HG03354 (cell line): ENCODE results near the gene RAB29.
A peak's percentile ranks its signal among the peaks of the same experiment; 100 is the strongest.
"Not testable (repeated sequence)": the region's sequence is repeated elsewhere in the genome, so short reads cannot be mapped to it uniquely, and the experiment has no call there.

Experiments used
- ATAC-seq: cut with Tn5 transposase; IDR thresholded peaks from one replicate; pipeline ENCODE4 v1.9.1; 2021; ENCODE audit warnings: mild to moderate bottlenecking; ENCODE audit not compliant: unreplicated experiment, poor library complexity, severe bottlenecking

RAB29 gene, protein sequence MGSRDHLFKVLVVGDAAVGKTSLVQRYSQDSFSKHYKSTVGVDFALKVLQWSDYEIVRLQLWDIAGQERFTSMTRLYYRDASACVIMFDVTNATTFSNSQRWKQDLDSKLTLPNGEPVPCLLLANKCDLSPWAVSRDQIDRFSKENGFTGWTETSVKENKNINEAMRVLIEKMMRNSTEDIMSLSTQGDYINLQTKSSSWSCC

GRCh38 chr1:205775015-205775716 lies at the start of gene RAB29:
TSS of gene RAB29 (minus strand) at chr1:205775482. CDS start at chr1:205774956, 526 bp downstream.
- ATAC-seq, result peak; percentile 85

DNA sequence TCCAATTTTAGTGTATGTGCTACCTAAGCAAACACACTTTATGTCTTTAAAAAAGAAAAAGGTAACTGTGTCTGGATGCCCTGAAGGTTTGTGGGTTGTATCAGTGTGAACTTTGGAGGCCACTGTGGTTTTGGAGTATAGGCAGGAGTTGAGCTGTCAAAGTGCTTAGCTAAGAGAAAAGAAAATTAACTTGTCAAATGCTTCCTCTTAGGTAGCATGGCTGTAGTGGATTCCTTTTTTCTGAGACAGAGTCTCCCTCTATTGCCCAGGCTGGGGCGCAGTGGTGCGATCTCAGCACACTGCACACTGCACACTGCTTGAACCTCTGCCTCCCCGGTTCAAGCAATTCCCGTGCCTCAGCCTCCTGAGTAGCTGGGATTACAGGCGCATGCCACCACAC lies 48.9 kb upstream of the RAB29 start:
- no peak for ATAC-seq

- ATAC-seq, result not testable (repeated sequence)
Observed at GRCh38 chr1:205823260-205823659, 48.0 kb upstream of the RAB29 start.

- no peak for ATAC-seq
Observed at GRCh38 chr1:205822397-205822796, 47.1 kb upstream of the RAB29 start.

GRCh38 chr1:205817988-205818387 lies 42.7 kb upstream of the RAB29 start:
- no peak for ATAC-seq

- no peak for ATAC-seq
Observed at GRCh38 chr1:205817364-205817763, 42.1 kb upstream of the RAB29 start.

- no peak for ATAC-seq
Observed at GRCh38 chr1:205813755-205814058, 38.4 kb upstream of the RAB29 start.

GRCh38 chr1:205812878-205813754 lies 37.8 kb upstream of the RAB29 start, which contains the start of gene SLC41A1:
TSS of gene SLC41A1 (minus strand) at chr1:205813198. CDS start at chr1:205810441, 2,757 bp downstream.
- ATAC-seq, result peak; percentile 86

GRCh38 chr1:205812271-205812877 lies 37.1 kb upstream of the RAB29 start:
- ATAC-seq, result peak; percentile 21

- no peak for ATAC-seq
Observed at GRCh38 chr1:205811660-205812059, 36.4 kb upstream of the RAB29 start.

DNA sequence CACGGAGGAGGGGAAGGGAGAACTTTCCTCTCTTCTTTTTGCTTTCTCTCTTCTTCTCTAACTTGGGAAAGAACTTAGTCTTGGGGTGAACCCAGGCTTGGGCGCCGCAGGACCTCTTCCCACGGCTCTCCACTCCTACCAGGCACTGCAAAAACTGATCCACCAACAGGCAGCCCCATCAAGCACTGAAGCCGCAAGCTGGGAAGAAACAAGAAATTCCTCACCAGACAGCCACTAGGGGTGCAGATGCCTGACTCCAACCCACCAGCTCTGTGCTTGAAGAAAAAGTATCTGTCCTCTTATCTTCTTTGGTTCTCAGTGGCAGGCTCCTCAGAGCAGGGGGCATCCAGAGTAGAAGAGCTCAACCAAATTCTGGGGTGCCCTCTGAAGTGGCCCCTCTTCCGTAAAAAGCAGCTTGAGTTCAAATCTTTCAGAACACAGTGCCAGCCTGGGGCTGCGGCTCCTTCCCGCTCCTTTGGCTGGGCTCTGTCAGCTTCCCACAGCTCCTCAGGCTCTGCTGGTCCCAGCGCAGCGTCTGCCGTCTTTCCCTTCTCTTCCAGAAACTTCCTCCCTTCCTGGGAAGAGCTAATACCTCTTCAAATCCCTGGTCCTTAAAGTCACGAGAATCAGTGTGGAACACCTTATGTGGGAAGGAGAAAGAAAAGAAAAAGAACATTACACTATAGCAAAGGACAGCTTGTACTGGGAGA lies 35.3 kb upstream of the RAB29 start:
- no peak for ATAC-seq

- ATAC-seq, result no peak
Observed at GRCh38 chr1:205809942-205810345, 34.7 kb upstream of the RAB29 start.

DNA sequence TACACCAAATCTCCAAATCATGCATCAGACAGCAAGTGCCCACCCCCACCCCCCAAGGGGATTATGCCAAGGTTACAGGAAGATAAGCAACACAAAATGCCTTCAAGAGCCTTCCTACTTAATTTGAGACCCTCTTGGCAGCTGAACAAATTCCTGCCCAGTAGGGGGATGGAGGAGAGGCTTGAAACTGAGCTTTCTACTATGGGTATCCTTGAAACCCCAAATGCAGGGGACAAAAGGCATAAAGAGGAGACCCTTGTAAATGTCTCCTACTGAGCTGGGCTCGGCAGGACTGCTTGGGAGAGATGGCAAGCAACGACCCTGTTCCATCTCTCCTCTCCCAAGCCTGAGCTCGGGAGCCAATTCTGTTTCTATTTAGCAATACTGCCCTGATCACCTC lies 34.2 kb upstream of the RAB29 start:
- no peak for ATAC-seq

DNA sequence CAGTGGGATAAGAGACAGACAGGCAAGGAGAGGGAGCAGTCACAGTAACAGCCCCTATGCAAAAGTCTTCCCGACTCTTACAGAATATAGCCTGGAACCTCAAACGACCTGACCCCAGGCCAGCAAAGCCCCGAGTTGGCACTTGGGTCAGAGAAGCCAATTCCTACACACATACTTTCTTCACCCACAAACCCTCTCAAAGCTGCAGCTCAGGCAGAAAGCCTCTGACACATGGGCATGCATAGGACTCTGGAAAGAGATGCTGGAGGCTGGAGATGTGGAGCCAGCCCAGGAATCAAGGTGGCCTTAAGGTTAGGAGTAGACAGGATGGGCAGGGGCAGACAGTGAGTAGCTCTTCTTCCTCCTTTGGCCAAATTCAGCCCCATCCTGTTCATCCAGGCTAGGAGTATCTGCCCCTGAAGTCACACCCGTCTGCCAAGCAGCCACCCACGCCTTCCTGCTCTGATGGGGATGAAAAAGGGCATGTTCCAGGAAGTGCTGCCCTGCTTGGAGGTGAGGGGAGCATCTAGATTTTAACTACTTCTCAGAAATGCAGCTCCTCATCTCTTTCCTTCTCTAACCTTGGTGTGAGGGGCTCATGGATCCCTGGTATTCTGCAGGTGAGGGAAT lies 29.9 kb upstream of the RAB29 start:
- ATAC-seq, result no peak

GRCh38 chr1:205804605-205805004 lies 29.3 kb upstream of the RAB29 start:
- no peak for ATAC-seq

DNA sequence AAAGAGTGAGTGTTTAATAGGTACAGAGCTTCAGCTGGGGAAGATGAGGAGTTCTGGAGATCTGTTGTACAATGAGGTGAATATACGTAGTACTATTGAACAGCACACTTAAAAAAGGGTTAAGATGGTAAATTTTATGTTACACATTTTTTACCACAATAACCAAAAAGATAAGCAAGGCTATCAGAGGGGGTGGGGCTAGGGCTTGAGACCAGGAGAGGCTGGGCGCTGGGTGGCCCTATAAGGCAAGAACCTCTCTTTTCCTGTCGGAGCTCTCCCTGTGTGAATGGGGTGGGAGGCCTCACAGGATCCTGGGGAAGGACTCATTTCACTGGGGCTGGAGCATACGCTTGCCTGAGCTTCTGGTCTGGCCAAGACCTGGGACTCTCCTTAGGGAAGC lies 28.7 kb upstream of the RAB29 start:
- ATAC-seq, result no peak

DNA sequence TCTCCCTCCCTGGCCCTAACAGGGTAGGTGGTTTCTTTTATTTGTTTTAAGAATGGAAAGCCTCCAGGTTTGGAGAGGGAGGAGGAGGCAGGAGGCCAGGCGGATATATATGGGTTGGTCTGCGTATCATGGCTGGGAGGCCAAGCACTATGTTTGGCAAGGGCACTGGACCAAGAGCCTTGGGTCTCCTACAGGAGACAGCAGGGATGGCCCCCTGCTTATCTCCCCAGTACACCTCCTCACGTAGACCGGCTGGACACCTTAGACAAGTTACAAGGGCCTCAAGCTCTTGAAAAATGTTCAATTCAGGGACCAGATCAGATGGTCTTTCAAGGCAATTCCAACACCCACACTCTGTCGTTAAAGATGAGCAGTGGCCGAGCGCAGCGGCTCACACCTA lies 26.8 kb upstream of the RAB29 start:
- no peak for ATAC-seq

- ATAC-seq, result no peak
Observed at GRCh38 chr1:205800981-205801703, 25.9 kb upstream of the RAB29 start.

- ATAC-seq, result no peak
Observed at GRCh38 chr1:205800427-205800826, 25.1 kb upstream of the RAB29 start.
